SH-SY5Y (cell line): Measurements from ENCODE around the gene CORO1A.

Source experiments
- GATA2 ChIP-seq: IDR thresholded peaks from 2 replicates; pipeline ENCODE4 v1.6.1; 2011; ENCODE audit warnings: mild to moderate bottlenecking, low read depth, low read length
- GATA3 ChIP-seq: IDR thresholded peaks from 2 replicates; pipeline ENCODE4 v1.6.1; 2011; ENCODE audit warnings: low read depth, mild to moderate bottlenecking, low read length, moderate library complexity

DNA sequence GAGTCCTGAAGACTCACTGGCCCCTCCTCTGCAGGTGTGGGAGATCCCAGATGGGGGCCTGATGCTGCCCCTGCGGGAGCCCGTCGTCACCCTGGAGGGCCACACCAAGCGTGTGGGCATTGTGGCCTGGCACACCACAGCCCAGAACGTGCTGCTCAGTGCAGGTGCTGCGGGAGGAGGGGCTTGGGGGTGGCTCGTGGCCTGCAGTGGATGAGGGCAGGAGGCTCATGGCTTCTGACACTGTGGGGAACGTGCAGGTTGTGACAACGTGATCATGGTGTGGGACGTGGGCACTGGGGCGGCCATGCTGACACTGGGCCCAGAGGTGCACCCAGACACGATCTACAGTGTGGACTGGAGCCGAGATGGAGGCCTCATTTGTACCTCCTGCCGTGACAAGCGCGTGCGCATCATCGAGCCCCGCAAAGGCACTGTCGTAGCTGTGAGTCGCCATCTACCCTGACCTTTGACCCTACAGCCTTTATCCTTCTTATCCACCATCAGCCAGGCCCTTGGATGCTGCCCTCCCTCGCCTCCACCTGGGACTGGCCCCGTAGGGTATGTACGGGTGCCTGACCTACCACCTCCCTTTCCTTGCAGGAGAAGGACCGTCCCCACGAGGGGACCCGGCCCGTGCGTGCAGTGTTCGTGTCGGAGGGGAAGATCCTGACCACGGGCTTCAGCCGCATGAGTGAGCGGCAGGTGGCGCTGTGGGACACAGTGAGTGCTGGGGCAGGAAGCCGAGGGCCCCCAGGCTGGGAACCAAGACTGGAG is 3.6 kb downstream of the CORO1A start:
- TF ChIP-seq GATA2 = no peak
- TF ChIP-seq GATA3 = no peak
